Urothelium cell line (cell line): ENCODE data around the gene TSPAN4.

Experiments used
- DNase-seq: peaks from one replicate; pipeline ENCODE4 v3.0.0; 2011; ENCODE audit warnings: low spot score, mixed read lengths
- FAIRE-seq: peaks from 2 replicates; lab custom pipeline; 2011; peaks lifted over from hg19 to GRCh38; lab: Jason Lieb, UNC

TSPAN4 gene

DNA sequence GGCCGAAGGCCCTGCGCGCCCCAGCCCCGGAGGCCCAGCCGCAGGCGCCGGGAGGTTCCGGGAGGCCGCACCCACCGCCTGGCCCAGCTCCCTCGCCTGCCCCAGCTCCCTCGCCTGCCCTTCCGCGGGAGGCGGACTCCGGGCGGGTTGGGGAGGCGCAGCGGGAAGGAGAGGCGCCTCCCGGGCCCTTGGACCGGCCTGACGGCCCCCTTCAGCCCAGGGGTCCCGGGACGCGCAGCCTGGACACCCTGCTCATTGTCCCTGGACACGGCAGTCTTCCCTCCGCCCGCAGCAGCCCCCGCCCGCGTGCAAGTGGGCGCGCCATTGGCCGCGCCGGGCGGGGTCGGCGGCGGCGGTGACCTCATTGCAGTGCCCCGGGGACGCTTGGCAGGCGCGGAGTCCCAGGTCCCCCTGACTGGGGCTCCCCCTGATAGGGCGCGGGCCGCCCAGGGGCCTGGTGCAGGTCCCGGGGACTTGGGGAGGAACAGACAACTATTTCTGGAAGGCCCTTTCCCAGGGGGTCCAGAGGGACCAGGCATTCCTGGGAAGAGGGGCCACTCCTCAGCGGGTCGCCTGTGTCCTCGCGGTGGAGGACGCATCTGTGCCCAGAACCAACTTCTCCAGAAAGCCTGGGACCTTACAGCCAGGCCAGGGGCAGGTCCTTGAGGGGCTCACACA, 9.4 kb upstream of the TSPAN4 start:
- FAIRE-seq (no peak), DNase-seq (peak; percentile 39)

DNA sequence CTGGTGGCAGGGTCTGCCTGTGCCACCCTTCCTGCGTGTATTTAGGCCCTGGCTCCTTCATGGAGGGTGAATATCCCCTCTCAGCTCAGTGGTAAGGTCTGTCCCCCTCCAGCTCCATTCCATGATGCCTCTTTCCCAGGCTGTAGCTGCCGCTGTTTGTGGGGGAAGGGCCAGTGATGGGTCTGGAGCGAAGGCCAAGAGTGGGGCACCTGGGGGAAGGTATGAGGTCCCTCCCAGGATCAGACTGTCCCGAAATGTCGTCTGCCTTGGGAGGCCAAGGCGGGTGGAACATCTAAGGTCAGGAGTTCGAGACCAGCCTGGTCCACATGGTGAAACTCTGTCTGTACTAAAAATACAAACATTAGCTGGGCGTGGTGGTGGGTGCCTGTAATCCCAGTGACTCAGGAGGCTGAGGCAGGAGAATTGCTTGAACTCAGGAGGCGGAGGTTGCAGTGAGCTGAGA, 8.8 kb upstream of the TSPAN4 start:
- no peak for DNase-seq
- FAIRE-seq = no peak

DNA sequence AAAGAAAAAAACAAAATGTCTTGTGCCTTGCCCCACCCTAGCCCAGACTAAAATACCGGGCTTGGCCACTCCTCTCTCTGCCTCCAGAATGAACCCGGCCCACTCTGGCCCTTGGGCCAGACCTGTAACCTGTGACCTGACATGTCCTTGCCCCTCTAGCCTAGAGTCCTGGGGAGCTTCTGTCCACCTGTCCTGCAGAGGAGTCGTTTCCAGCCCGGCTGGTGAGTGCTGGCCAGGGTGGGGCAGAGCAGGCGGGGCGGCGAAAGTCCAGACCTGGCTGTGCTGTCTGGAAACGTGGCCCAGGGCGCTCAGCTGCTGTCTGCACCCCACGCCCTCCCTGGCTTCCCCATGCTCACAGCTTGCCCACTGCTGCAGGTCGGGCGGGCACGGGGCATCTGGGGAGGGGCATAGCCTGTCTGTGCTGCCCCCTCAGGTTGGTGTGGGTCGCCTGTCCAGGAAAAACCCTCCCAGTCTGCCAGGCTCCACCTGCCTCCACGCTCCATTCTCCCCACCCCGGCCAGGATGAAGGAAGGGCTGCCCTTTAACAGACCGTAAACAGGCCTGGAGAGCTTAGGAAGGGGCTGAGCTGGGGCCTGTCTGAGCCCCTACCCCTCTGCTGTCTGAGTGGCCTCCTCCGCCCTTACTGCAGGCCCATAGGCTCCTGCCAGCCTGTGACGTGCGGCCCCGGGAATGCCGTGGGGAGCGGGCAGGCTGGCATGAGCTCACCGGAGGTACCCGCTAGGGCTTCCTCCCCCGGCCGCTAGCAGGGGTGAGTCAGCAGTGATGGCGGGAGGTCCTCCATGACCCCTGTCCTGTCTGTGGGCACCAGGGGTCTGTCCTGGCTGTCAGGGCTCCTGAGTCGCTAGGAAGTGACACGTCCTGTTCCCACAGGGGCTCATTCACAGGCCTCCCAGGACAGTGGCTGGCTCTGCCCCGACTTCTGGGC, 8.0 kb upstream of the TSPAN4 start:
- DNase-seq (peak; percentile 80), FAIRE-seq (peak; percentile 50)

DNA sequence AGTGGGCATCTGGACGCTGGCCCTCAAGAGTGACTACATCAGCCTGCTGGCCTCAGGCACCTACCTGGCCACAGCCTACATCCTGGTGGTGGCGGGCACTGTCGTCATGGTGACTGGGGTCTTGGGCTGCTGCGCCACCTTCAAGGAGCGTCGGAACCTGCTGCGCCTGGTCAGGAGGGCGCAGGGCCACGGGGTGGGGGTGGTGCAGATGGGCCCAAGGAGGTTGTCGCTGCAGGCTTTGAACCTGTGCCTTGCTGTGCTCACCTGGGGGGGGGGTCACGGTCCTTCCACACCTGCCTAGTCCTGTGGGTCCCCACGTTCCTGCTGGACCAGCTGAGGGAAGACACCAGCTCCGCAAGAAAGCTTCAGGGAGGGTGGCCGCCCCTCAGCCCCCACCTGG, 6.4 kb upstream of the TSPAN4 start:
- FAIRE-seq (no peak), DNase-seq (no peak)

DNA sequence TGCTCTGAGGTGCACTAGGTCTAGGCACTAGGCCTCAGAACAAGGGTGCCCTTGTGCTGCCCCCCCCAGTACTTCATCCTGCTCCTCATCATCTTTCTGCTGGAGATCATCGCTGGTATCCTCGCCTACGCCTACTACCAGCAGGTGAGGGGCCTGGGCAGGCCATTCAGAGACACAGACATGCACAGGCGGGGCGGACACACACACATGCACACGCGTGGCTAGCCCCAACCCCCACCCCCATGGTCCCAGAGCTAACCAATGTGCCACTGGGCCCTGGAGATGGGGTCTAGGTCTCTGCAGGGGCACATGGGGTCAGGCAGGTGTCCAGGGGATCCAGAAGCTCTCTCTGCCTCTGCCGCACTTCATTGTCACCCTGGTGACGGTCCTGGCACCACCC, 6.0 kb upstream of the TSPAN4 start:
- no peak for FAIRE-seq
- no peak for DNase-seq

DNA sequence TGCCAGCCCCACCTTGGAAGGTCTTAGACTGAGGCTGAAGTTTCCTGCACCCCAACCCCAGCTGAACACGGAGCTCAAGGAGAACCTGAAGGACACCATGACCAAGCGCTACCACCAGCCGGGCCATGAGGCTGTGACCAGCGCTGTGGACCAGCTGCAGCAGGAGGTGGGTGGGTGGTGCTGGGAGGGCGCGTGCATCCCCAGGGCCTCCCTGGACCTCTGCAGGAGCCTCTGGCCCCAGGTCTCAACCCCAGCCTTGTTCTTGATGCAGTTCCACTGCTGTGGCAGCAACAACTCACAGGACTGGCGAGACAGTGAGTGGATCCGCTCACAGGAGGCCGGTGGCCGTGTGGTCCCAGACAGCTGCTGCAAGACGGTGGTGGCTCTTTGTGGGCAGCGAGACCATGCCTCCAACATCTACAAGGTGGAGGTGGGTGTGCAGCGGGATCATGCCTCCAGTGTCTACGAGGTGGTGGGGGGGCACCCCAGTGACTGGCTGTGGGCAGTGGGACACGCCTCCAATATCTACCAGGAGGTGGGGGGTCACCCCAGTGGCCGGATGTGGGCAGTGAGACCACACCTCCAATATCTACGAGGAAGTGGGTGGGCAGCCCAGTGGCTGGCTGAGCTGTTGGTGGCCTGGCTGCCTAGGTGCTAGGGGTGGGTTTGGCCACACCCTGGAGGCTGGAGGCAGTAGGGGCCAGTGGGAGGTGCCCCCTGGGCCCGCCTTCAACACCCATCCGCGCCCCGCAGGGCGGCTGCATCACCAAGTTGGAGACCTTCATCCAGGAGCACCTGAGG, 5.3 kb upstream of the TSPAN4 start:
- FAIRE-seq (no peak), DNase-seq (no peak)

DNA sequence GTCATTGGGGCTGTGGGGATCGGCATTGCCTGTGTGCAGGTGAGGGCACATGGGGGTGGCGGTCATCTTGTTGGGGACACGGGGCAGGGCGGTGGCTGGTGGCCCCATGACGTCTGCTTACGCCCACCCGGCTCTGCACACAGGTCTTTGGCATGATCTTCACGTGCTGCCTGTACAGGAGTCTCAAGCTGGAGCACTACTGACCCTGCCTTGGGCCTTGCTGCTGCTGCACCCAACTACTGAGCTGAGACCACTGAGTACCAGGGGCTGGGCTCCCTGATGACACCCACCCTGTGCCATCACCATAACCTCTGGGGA, 4.7 kb upstream of the TSPAN4 start:
- FAIRE-seq = no peak

DNA sequence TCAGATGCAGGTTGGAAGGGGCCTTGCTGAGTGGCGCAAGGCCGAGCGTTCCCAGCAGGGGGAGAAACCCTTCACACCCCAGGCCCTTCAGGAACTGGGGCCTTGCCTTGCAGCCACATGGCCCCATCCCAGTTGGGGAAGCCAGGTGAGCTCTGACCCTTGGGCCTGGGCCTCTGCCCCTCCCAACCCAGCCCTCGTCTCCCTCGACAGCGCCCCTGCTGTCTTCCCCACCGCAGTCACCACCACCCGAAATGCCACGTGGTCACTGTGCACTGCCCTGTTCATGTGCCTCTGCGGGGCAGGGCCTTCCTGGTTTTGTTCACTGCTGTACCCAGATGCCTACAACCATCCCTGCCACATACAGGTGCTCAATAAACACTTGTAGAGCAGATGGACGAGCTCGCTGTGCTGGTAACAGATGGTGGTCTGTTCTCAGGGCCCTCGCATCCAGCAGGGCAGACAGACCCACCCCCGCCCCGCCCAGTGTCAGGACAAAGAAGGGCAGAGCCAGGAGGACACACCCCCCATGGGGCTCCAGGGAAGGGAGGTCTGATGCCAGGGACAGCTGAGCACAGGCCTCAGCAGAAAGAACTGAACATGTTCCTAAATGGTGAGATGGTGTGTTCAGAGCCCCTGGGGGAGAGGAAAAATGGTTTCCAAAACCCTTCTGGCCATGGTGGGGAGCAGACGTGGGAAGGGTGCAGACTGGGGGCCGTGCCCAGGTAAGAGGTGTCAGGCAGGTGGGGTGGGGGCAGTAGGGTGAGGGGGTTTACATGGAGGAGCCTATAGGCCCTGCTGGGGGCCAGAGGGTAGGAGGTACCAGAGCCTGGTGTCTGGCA, 4.0 kb upstream of the TSPAN4 start:
- DNase-seq (no peak), FAIRE-seq (no peak)

More for the DNA sequence above, 4.7 kb upstream of the TSPAN4 start:
- no peak for DNase-seq

DNA sequence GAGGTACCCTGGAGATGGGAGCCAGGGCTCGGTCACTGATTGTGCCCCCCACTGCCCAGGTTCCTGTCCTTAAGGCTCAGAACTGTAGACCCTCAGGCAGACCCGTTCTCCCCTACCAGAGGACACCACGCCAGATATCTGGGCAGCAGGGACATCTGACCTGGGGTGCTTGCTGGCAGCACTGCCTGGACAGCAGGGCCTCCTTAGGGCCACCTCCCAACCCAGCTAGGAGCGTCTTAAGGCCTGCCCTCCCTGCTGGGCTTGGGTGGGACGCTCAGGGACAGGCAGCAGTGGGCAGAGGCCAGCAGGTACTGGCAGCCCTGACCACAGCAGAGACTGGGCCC, 3.4 kb upstream of the TSPAN4 start:
- no peak for FAIRE-seq
- no peak for DNase-seq

DNA sequence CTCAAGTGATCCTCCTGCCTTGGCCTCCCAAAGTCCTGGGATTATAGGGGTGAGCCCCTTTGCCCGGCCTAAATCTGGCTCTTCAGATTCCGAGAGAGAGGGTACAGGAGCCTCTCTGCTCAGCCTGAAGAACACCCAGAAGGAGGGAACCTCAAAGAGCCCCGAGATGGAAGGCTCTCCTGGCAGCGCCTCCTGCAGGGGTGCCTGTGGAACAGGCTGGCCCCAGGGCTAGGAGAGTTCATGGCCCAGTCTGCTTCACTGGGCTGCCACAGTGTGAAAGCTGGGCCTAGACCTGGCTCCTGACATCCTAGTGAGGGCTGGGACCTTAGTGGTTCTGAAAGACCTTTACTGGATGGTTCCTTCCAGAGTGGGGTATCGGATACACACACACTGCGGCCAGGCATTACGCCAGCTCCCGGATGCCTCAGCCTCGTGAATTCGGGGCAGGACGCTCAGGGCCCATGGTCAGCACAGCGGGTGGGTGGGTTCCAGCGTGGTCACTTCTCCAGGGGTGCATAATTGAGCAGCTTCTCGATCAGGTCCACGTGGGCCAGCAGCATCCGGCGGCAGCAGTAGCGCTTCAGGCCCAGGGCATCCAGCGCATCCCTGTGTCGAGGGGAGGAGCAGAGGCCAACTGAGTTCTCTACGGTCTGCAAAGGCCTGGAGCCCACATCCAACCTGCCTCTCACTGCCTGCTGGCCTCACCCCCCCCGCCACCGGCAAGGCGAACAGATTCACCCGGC, 2.6 kb upstream of the TSPAN4 start:
- FAIRE-seq = no peak
- no peak for DNase-seq

DNA sequence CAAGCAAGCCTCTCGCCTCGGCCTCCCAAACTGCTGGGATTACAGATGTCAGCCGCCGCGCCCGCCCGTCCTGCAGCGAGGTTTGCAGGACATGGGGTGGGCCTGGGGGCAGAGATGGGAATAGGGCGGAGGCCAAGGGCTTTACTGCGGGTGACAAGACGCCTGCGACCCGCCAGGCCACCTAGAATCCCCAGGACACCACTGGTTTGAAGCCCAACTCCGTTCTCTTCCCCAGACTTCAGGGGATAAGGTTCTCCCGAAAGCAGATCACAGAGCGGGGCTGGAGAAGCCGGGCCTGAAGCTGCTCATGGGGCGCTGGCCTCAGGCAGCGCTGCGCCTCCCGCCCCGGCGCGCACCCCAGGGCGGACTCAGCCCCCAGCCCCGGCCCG, 677 bp upstream of the TSPAN4 start:
- FAIRE-seq (no peak), DNase-seq (no peak)

DNA sequence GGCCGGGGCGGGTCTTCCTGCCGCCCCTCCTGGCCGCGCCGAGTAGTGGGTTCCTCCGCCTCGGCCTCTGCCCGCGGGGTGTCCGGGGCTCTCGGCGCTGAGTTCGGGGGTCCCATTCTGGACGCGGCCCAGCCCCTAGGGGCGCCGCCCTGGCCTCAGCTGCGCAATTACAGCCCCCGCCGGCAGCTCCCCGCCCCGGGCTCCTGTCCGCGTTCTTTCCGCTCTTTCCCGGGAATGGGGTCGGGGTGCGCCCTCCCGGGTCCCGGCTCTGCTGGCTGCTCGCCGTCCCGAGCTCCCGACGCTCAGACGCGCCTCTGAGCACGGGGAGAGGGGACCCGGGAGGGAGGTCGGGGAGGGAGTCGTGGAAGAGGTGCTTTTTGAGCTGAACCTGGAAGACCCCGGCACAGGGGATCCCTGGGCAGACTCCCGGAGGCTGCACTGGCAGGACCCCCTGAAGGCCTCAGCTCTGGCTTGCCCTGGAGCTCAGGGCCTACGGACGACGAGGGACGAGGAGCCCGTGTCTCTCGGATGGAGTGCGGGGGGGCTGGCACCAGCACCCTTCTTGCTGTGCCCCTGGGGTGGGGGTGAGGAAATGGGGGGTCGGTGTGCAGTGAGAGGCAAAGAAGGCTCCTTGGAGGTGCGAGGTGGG, 558 bp downstream of the TSPAN4 start:
- DNase-seq = no peak
- no peak for FAIRE-seq

DNA sequence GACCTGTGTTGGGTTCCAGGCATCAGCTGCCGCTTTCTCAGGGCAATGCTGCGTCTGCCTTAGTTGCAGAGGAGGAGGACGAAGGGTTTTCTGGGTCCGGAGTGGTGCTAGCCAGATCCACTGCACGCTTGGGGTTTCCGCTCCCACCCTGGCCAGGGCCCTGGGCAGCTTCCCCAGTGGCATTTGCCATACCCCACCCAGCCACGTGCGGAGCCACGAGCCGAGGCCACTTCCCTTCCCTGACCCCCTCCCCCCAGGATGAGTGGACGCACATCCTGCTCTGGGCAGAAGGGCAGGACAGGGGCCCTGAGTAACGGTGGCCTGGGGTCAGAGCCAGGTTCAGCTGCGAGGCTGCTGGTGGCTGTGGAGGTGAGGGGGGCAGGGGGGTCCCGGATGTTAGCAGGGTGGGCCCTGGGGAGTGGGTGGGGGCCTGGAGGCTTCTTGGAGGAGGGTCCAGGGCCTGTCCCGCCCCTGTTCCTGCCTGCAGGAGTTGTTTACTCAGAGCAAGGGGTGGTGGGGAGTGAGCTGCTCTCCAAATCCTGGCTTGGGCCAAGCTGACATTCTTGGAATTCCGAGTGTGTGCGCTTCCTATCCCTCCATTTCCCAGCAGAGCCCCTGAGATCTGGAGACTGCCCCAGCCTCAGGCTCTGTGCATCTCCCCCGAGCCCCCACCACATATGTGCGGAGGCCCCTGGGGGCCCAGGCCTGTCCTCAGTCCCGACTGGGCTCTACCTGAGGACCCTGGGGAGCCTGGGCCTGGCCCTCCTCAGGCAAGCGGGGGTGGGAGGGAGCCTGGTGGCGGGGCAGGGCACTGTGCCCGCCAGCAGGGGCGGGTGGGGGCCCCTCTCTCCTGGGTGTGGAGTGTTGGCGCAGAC, 1.4 kb downstream of the TSPAN4 start:
- peak; percentile 76 for DNase-seq
- peak; percentile 71 for FAIRE-seq

DNA sequence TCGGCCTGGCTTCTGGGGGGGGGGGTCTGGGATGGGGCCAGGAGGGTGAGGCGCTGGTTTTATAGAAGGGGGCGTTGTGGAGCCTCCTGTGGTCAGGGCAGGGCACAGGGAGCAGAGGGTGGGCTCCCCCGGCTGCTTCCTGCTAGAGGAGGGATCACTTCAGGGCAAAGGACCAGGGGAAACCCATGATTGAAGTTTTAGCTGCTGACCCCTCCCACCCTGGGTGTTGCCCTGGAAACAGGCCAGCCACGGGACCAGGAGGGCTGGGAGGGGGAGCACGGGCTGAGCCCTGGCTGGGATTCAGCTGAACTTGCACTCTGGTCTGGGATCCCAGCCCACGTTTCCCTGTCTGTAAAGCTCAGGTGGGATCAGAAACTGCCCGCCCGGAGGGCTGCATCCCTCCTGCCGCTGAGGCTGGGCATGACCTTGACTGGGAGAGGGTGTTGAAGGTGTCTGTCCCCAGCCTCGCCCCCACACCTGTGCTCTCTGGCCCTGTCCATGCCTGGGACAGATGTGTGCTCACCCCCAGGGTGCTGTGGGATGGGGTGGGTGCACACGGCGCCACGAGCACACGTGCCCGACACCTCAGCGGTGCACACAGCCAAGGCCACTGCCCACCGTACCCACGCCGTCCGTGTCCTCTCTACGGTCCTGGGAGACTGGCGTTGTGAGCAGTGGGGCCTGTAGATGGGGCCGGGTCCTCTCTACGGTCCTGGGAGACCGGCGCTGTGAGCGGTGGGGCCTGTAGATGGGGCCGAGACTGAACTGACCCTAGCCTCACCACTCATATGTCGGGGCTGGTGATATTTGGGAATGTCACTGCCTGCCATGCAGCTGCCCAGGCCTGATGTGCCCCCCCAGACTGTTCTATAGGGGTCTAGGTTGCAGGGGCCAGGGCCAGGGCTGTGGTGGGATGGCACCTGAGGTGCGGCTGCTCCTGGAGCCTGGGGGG, 2.3 kb downstream of the TSPAN4 start:
- FAIRE-seq = peak; percentile 17

DNA sequence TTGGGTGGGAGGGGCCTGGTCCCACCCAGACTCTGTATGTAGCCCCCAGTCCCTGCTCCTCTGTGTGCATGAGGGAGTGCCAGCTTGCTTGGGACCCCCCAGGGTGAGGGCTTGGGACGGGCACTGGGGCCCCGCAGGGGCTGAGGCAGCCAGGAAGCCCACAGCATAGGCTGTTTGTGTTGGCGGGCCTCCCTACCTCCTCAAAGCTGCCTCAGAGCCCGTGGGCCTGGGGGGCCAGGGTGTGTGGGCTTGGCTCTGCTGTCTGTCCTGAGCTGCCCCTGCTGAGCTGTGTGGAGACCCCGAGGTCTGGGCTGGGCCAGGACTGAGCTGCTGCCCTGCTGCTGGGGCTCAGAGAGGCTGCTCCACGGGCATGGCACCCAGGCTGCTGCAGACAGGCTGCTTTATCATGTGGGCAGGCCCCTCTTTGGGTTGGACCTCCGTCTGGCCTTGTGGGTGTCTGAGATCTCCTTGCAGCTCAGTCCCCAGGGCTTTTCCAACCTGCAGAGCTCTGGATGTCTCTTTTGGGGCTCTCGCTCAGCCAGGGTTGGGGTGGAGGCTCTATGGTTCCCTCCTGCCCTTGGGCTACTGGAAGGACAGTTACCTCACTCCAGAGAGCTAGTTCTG, 3.3 kb downstream of the TSPAN4 start:
- FAIRE-seq (no peak), DNase-seq (no peak)

More for the DNA sequence above, 2.3 kb downstream of the TSPAN4 start:
- DNase-seq = peak; percentile 78

DNA sequence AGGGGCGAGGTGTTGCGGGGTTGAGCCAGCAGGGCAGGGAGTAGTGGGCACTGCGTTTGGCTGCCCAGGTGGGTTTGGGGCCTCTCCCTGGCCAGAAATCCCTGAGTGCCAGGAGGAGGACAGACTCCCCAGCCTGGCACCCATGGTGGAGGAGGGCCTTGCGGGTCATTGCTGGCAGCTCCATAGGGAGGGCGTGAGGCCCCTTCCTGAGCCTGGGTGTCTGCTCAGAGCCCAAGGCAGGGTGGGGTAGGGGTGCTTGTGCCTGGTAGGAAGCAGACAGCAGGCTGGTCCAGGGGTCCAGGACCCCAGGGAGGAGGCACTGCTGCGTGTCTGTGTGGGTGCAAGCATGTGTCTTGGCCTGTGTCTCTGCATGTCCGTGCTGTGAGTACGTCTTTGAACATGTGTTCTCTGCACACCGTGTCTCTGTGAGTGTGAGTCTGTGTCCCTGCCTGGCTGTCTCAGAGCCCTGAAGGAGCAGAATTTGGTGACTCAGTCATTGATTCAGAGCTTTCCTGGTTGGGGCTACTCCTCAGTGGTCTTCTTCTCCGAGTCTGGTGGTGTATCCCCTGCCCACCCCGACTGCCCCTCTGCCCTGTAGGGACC, 3.9 kb downstream of the TSPAN4 start:
- DNase-seq (no peak), FAIRE-seq (no peak)
